GM23338 (cell line): ENCODE results near the gene ABCC12. TPM values are rescaled to one million over a fixed set of nuclear protein-coding genes. Genes with fewer than 3 reads are reported as not detected.

Experiments used
- ATAC-seq: fragments of 200-7000 bp; cut with Tn5 transposase; 3 replicates; pipeline ENCODE4 v1.9.1; 2020
- DNase-seq: peaks from one replicate; pipeline ENCODE4 v3.0.0-alpha.2; 2015; ENCODE audit warnings: low spot score
- H2AFZ ChIP-seq: fragments of 200-600 bp; sonication (generic); 2 replicates; pipeline ENCODE4 v1.8.0; 2016; ENCODE audit warnings: antibody characterized with exemption, mild to moderate bottlenecking, moderate library complexity
- H3F3A ChIP-seq: fragments of 200-600 bp; sonication (generic); replicated peaks from 2 replicates; pipeline ENCODE4 v1.8.0; 2017; ENCODE audit warnings: antibody characterized with exemption, mixed run types, low read depth
- H3K27ac ChIP-seq: fragments of 200-600 bp; sonication (generic); 2 replicates; pipeline ENCODE4 v1.6.1; 2016; ENCODE audit warnings: low read depth
- H3K27me3 ChIP-seq: fragments of 200-600 bp; sonication (generic); 2 replicates; pipeline ENCODE4 v1.8.0; 2016; ENCODE audit warnings: mild to moderate bottlenecking, mixed run types, moderate library complexity; ENCODE audit not compliant: insufficient read depth
- H3K36me3 ChIP-seq: fragments of 200-600 bp; sonication (generic); 2 replicates; pipeline ENCODE4 v1.8.0; 2016; ENCODE audit warnings: mild to moderate bottlenecking; ENCODE audit not compliant: insufficient read depth
- H3K4me1 ChIP-seq: fragments of 200-600 bp; sonication (generic); 2 replicates; pipeline ENCODE4 v1.8.0; 2016; ENCODE audit warnings: mild to moderate bottlenecking, moderate library complexity; ENCODE audit not compliant: insufficient read depth
- H3K4me2 ChIP-seq: fragments of 200-600 bp; sonication (generic); 2 replicates; pipeline ENCODE4 v1.7.1; 2017; ENCODE audit warnings: mixed run types
- H3K4me3 ChIP-seq: fragments of 200-600 bp; sonication (generic); 2 replicates; pipeline ENCODE4 v1.6.1; 2016; ENCODE audit warnings: mixed run types
- H3K79me2 ChIP-seq: fragments of 200-600 bp; sonication (generic); replicated peaks from 2 replicates; pipeline ENCODE4 v1.8.0; 2017; ENCODE audit warnings: mild to moderate bottlenecking; ENCODE audit not compliant: insufficient read depth
- H3K9me2 ChIP-seq: fragments of 200-600 bp; sonication (generic); 2 replicates; pipeline ENCODE4 v1.8.0; 2017; ENCODE audit not compliant: insufficient read depth
- H4K20me1 ChIP-seq: fragments of 200-600 bp; sonication (generic); replicated peaks from 2 replicates; pipeline ENCODE4 v1.8.0; 2017; ENCODE audit warnings: mild to moderate bottlenecking; ENCODE audit not compliant: insufficient read depth
- H3K27ac Mint-ChIP-seq: 2 replicates; pipeline ENCODE4 v1.8.0; 2020; ENCODE audit warnings: inconsistent platforms, mild to moderate bottlenecking, moderate library complexity, mixed read lengths
- H3K27me3 Mint-ChIP-seq: 3 replicates; pipeline ENCODE4 v1.8.0; 2022; ENCODE audit warnings: low read depth, mild to moderate bottlenecking, moderate library complexity, mixed read lengths, inconsistent platforms; ENCODE audit not compliant: insufficient read depth, poor library complexity
- H3K36me3 Mint-ChIP-seq: 3 replicates; pipeline ENCODE4 v1.8.0; 2021; ENCODE audit warnings: low read depth, mild to moderate bottlenecking, inconsistent platforms, moderate library complexity, mixed read lengths
- H3K4me1 Mint-ChIP-seq: 3 replicates; pipeline ENCODE4 v1.8.0; 2020; ENCODE audit warnings: mild to moderate bottlenecking, inconsistent platforms, mixed read lengths
- H3K4me3 Mint-ChIP-seq: 3 replicates; pipeline ENCODE4 v1.8.0; 2021; ENCODE audit warnings: moderate library complexity, mild to moderate bottlenecking, inconsistent platforms, mixed read lengths
- H3K9me3 Mint-ChIP-seq: 3 replicates; pipeline ENCODE4 v1.8.0; 2020; ENCODE audit warnings: moderate library complexity, mild to moderate bottlenecking, inconsistent platforms, mixed read lengths
- CREB1 ChIP-seq: fragments of 250-450 bp; sonication (Bioruptor Pico); IDR thresholded peaks from 2 replicates; pipeline ENCODE4 v1.5.0; 2020; ENCODE audit warnings: low read depth, mild to moderate bottlenecking, moderate library complexity
- JUNB ChIP-seq: IDR thresholded peaks from one replicate; pipeline ENCODE4 v1.6.1; 2016; ENCODE audit warnings: antibody characterized with exemption; ENCODE audit not compliant: unreplicated experiment
- NANOG ChIP-seq: IDR thresholded peaks from 2 replicates; pipeline ENCODE4 v1.6.1; 2016; ENCODE audit warnings: antibody characterized with exemption, borderline replicate concordance
- ZNF114 ChIP-seq: fragments of 250-450 bp; sonication (Bioruptor Pico); IDR thresholded peaks from 2 replicates; pipeline ENCODE4 v1.5.0; 2020; ENCODE audit warnings: mild to moderate bottlenecking, moderate library complexity
- polyA plus RNA-seq: library from polyadenylated mRNA; unstranded; fragments of >200 nt; fragmentation: Nextera tagmentation; extraction: Ambion mirVana; gene quantifications from 2 replicates; pipeline ENCODE4 v1.2.1, GENCODE V29; 2016
- total RNA-seq: library from RNA; depleted of rRNA; stranded (reverse); fragments of >200 nt; shearing (Covaris generic); gene quantifications from 2 replicates; pipeline ENCODE4 v1.2.3, GENCODE V29; 2014
- TF ChIP-seq, protein P1 (sequence below): IDR thresholded peaks from one replicate; pipeline ENCODE4 v1.6.1; 2018; ENCODE audit warnings: antibody characterized with exemption; ENCODE audit not compliant: unreplicated experiment
- TF ChIP-seq, protein P2 (sequence below), 2 experiments: fragments of 200-600 bp in 1 of 2; sonication (generic) in 1 of 2; conservative IDR thresholded peaks; 2 replicates each; pipeline versions ENCODE4 v1.5.1 to v1.6.1; 2016 to 2017; ENCODE audit warnings: antibody characterized with exemption in 2 of 2, low read depth in 2 of 2, mild to moderate bottlenecking in 2 of 2, moderate library complexity in 1 of 2
- TF ChIP-seq, protein P3 (sequence below): fragments of 250-450 bp; sonication (Bioruptor Pico); IDR thresholded peaks from 2 replicates; pipeline ENCODE4 v1.5.0; 2020; ENCODE audit warnings: mild to moderate bottlenecking, moderate library complexity
- TF ChIP-seq, protein P4 (sequence below): IDR thresholded peaks from 2 replicates; pipeline ENCODE4 v1.6.1; 2016; ENCODE audit warnings: antibody characterized with exemption

ABCC12 gene
- total and polyA plus RNA-seq, 2 experiments from 2014 or later, result not detected

DNA sequence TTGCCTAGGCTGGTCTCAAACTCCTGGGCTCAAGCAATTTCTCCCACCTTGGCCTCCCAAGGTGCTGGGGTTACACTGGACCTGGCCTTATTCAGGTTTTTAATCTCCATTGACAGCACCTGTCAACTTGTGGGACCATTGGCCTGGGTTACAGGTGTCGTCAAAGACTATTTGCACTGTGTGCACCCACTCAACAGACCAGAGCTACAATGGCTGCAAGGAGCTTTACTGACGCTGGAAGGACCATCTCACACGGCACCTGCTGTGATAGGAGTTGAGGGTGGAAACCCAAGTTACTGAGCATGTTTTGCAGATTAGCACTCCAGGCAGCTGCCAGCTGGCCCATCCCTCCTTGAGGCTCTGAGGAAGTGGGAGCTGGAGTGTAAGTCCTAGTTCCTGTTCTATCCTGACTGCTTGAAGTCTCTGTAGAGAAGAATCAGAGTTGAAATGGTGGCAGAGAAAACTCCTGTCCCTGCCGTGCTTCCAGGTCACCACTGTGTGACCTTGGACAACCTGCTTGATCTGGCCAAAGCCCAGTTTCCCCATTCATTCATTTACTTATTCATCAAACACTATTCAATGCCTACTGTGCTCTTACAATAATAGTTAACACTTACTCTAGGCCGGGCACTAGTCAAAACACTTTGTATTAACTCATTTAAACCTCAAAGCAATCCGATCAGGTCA is 45.9 kb upstream of the ABCC12 start:
- Mint-ChIP-seq H3K4me3 (no peak overlapping the region), H3K27me3 (peaks cover 3% of the 10 kb centered on the region), H3K27ac (no peak overlapping the region), H3K36me3 (no peaks in the 10 kb centered on the region), H3K9me3 (no peaks in the 10 kb centered on the region), H3K4me1 (no peaks in the 10 kb centered on the region; the same call in 2 of the 3 replicates)
- ATAC-seq (no peak), DNase-seq (no peak)
- no peaks in the 10 kb centered on the region for H3F3A ChIP-seq
- no peaks in the 10 kb centered on the region for H3K27me3 ChIP-seq
- H3K79me2 ChIP-seq, result no peaks in the 10 kb centered on the region
- peak overlapping the region; percentile 18; the same call in 1 of the 2 replicates for H2AFZ ChIP-seq
- TF ChIP-seq NANOG (no peak), JUNB (no peak)
- TF ChIP-seq, protein P1, sequence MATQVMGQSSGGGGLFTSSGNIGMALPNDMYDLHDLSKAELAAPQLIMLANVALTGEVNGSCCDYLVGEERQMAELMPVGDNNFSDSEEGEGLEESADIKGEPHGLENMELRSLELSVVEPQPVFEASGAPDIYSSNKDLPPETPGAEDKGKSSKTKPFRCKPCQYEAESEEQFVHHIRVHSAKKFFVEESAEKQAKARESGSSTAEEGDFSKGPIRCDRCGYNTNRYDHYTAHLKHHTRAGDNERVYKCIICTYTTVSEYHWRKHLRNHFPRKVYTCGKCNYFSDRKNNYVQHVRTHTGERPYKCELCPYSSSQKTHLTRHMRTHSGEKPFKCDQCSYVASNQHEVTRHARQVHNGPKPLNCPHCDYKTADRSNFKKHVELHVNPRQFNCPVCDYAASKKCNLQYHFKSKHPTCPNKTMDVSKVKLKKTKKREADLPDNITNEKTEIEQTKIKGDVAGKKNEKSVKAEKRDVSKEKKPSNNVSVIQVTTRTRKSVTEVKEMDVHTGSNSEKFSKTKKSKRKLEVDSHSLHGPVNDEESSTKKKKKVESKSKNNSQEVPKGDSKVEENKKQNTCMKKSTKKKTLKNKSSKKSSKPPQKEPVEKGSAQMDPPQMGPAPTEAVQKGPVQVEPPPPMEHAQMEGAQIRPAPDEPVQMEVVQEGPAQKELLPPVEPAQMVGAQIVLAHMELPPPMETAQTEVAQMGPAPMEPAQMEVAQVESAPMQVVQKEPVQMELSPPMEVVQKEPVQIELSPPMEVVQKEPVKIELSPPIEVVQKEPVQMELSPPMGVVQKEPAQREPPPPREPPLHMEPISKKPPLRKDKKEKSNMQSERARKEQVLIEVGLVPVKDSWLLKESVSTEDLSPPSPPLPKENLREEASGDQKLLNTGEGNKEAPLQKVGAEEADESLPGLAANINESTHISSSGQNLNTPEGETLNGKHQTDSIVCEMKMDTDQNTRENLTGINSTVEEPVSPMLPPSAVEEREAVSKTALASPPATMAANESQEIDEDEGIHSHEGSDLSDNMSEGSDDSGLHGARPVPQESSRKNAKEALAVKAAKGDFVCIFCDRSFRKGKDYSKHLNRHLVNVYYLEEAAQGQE, result no peak
- TF ChIP-seq, protein P2, sequence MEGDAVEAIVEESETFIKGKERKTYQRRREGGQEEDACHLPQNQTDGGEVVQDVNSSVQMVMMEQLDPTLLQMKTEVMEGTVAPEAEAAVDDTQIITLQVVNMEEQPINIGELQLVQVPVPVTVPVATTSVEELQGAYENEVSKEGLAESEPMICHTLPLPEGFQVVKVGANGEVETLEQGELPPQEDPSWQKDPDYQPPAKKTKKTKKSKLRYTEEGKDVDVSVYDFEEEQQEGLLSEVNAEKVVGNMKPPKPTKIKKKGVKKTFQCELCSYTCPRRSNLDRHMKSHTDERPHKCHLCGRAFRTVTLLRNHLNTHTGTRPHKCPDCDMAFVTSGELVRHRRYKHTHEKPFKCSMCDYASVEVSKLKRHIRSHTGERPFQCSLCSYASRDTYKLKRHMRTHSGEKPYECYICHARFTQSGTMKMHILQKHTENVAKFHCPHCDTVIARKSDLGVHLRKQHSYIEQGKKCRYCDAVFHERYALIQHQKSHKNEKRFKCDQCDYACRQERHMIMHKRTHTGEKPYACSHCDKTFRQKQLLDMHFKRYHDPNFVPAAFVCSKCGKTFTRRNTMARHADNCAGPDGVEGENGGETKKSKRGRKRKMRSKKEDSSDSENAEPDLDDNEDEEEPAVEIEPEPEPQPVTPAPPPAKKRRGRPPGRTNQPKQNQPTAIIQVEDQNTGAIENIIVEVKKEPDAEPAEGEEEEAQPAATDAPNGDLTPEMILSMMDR (conservative IDR thresholded peaks at IDR 0.05; ENCODE audit: low read depth in 2 of 2), result no peak
- no peak overlapping the region for H3K27ac ChIP-seq
- H3K4me2 ChIP-seq, result no peak overlapping the region
- no peaks in the 10 kb centered on the region for H3K36me3 ChIP-seq
- no peaks in the 10 kb centered on the region for H4K20me1 ChIP-seq
- H3K4me3 ChIP-seq, result no peak overlapping the region
- 0 out of 2 replicates have a peak, but pooled peaks cover 3% of the 10 kb centered on the region for H3K9me2 ChIP-seq
- no peaks in the 10 kb centered on the region for H3K4me1 ChIP-seq

DNA sequence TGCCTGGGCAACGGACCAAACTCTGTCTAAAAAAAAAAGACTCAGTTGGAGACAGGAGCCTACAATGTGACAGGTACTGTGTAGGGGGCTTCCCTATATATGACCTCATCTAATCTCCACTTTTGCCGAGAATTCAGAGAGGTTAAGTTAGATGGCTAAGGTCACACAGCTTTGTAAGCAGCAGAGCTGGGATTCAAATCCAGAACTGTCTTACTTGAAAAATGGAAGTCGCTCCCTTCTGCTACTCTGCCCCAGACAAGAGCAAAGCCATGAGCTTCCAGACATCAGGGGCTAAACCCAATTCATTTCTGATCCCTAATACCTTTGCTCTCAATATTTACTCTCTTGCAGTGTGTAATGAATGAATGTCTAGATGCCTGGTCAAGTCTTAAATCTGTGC is 41.5 kb upstream of the ABCC12 start:
- Histone ChIP-seq H3K9me2 (0 out of 2 replicates have a peak, but pooled peaks cover 3% of the 10 kb centered on the region), H3K4me2 (no peak overlapping the region), H3K4me1 (no peaks in the 10 kb centered on the region), H3K36me3 (no peaks in the 10 kb centered on the region), H4K20me1 (no peaks in the 10 kb centered on the region), H2AFZ (no peak overlapping the region), H3K27me3 (no peaks in the 10 kb centered on the region), H3K79me2 (no peaks in the 10 kb centered on the region), H3K27ac (no peak overlapping the region), H3F3A (no peaks in the 10 kb centered on the region), H3K4me3 (no peak overlapping the region)
- Mint-ChIP-seq H3K4me1 (no peaks in the 10 kb centered on the region), H3K4me3 (no peak overlapping the region), H3K36me3 (no peaks in the 10 kb centered on the region), H3K27ac (no peak overlapping the region), H3K9me3 (no peaks in the 10 kb centered on the region), H3K27me3 (peaks cover 3% of the 10 kb centered on the region)
- ATAC-seq, result no peak
- DNase-seq, result no peak
- TF ChIP-seq, protein P3, sequence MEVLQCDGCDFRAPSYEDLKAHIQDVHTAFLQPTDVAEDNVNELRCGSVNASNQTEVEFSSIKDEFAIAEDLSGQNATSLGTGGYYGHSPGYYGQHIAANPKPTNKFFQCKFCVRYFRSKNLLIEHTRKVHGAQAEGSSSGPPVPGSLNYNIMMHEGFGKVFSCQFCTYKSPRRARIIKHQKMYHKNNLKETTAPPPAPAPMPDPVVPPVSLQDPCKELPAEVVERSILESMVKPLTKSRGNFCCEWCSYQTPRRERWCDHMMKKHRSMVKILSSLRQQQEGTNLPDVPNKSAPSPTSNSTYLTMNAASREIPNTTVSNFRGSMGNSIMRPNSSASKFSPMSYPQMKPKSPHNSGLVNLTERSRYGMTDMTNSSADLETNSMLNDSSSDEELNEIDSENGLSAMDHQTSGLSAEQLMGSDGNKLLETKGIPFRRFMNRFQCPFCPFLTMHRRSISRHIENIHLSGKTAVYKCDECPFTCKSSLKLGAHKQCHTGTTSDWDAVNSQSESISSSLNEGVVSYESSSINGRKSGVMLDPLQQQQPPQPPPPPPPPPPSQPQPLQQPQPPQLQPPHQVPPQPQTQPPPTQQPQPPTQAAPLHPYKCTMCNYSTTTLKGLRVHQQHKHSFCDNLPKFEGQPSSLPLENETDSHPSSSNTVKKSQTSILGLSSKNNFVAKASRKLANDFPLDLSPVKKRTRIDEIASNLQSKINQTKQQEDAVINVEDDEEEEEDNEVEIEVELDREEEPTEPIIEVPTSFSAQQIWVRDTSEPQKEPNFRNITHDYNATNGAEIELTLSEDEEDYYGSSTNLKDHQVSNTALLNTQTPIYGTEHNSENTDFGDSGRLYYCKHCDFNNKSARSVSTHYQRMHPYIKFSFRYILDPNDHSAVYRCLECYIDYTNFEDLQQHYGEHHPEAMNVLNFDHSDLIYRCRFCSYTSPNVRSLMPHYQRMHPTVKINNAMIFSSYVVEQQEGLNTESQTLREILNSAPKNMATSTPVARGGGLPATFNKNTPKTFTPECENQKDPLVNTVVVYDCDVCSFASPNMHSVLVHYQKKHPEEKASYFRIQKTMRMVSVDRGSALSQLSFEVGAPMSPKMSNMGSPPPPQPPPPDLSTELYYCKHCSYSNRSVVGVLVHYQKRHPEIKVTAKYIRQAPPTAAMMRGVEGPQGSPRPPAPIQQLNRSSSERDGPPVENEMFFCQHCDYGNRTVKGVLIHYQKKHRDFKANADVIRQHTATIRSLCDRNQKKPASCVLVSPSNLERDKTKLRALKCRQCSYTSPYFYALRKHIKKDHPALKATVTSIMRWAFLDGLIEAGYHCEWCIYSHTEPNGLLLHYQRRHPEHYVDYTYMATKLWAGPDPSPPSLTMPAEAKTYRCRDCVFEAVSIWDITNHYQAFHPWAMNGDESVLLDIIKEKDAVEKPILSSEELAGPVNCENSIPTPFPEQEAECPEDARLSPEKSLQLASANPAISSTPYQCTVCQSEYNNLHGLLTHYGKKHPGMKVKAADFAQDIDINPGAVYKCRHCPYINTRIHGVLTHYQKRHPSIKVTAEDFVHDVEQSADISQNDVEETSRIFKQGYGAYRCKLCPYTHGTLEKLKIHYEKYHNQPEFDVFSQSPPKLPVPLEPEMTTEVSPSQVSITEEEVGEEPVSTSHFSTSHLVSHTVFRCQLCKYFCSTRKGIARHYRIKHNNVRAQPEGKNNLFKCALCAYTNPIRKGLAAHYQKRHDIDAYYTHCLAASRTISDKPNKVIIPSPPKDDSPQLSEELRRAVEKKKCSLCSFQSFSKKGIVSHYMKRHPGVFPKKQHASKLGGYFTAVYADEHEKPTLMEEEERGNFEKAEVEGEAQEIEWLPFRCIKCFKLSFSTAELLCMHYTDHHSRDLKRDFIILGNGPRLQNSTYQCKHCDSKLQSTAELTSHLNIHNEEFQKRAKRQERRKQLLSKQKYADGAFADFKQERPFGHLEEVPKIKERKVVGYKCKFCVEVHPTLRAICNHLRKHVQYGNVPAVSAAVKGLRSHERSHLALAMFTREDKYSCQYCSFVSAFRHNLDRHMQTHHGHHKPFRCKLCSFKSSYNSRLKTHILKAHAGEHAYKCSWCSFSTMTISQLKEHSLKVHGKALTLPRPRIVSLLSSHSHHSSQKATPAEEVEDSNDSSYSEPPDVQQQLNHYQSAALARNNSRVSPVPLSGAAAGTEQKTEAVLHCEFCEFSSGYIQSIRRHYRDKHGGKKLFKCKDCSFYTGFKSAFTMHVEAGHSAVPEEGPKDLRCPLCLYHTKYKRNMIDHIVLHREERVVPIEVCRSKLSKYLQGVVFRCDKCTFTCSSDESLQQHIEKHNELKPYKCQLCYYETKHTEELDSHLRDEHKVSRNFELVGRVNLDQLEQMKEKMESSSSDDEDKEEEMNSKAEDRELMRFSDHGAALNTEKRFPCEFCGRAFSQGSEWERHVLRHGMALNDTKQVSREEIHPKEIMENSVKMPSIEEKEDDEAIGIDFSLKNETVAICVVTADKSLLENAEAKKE (CRISPR knock-in tag), result no peak
- TF ChIP-seq CREB1 (CRISPR knock-in tag) (no peak), ZNF114 (CRISPR knock-in tag) (no peak)
- TF ChIP-seq, protein P4, sequence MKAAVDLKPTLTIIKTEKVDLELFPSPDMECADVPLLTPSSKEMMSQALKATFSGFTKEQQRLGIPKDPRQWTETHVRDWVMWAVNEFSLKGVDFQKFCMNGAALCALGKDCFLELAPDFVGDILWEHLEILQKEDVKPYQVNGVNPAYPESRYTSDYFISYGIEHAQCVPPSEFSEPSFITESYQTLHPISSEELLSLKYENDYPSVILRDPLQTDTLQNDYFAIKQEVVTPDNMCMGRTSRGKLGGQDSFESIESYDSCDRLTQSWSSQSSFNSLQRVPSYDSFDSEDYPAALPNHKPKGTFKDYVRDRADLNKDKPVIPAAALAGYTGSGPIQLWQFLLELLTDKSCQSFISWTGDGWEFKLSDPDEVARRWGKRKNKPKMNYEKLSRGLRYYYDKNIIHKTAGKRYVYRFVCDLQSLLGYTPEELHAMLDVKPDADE, result no peak
